Motor neuron (in vitro differentiated cells): ENCODE data around the gene BAK1. TPM values are rescaled to one million over a fixed set of nuclear protein-coding genes. Genes with fewer than 3 reads are reported as not detected.

Source experiments
- total RNA-seq, 8 experiments: library from RNA; unstranded; fragments of 300-600 nt; gene quantifications; 2 replicates each; pipeline versions ENCODE4 v1.2.3 to v1.2.4, GENCODE V29; 2022

Gene BAK1
- total RNA-seq, 8 experiments from 2014 or later, result 6.6 to 24.8 (median 11.1) TPM

Other genes with a start within 250 kb of the BAK1 start
- gene KIFC1, start 188.5 kb downstream of the BAK1 start, total RNA-seq, result 10 to 100 TPM in 3 of 8 experiments, 1 to 10 TPM in 5; 1.1 to 49.4 (median 2.5) TPM
- 10 to 100 TPM; 24.3 to 63.6 (median 44.4) TPM for gene PHF1, start 169.3 kb downstream of the BAK1 start, total RNA-seq
- 100 to 1,000 TPM; 196 to 327 (median 271) TPM for gene CUTA, start 162.2 kb downstream of the BAK1 start, total RNA-seq
- gene SYNGAP1, start 160.2 kb downstream of the BAK1 start, total RNA-seq, result 10 to 100 TPM in 7 of 8 experiments, 1 to 10 TPM in 1; 5.4 to 21.0 (median 12.9) TPM
- 10 to 100 TPM in 1 of 8 experiments, 1 to 10 TPM in 7; 4.2 to 12.5 (median 8.1) TPM for gene ZBTB9, start 125.7 kb downstream of the BAK1 start, total RNA-seq
- gene ITPR3, start 41.0 kb upstream of the BAK1 start, total RNA-seq, result 10 to 100 TPM in 3 of 8 experiments, 1 to 10 TPM in 1, under 1 TPM in 4; 0.11 to 36.3 (median 0.96) TPM
- gene UQCC2, start 131.4 kb upstream of the BAK1 start, total RNA-seq, result 100 to 1,000 TPM in 2 of 8 experiments, 10 to 100 TPM in 6; 53.4 to 130 (median 71.2) TPM
- 1 to 10 TPM in 2 of 8 experiments, under 1 TPM in 6; 0.11 to 3.7 (median 0.63) TPM for gene IP6K3, start 166.6 kb upstream of the BAK1 start, total RNA-seq
- 10 to 100 TPM; 31.1 to 59.4 (median 51.3) TPM for gene LEMD2, start 208.9 kb upstream of the BAK1 start, total RNA-seq
- gene MLN, start 223.7 kb upstream of the BAK1 start, total RNA-seq, result under 1 TPM in 2 of 8 experiments, not detected in 6; 0.38 to 0.96 TPM